NT2/D1 (cell line): ENCODE results near the gene MZF1.

ENCODE experiments used
- SUZ12 ChIP-seq: IDR thresholded peaks from 2 replicates; pipeline ENCODE4 v1.6.1; 2011; ENCODE audit not compliant: insufficient read length, insufficient read depth; ENCODE audit errors: extremely low read depth
- YY1 ChIP-seq: IDR thresholded peaks from 2 replicates; pipeline ENCODE4 v1.6.1; 2011; ENCODE audit not compliant: insufficient read length, insufficient read depth
- ZNF274 ChIP-seq: IDR thresholded peaks from 2 replicates; pipeline ENCODE4 v1.6.1; 2011; ENCODE audit warnings: mild to moderate bottlenecking, low read depth, low read length

GRCh38 chr19:58551577-58552471, 21.3 kb downstream of the MZF1 start:
- TF ChIP-seq YY1 (no peak), ZNF274 (no peak), SUZ12 (no peak)
